ENCODE results near the gene HDAC7. TPM values are rescaled to one million over a fixed set of nuclear protein-coding genes. Genes with fewer than 3 reads are reported as not detected.
"Not testable (repeated sequence)": the region's sequence is repeated elsewhere in the genome, so short reads cannot be mapped to it uniquely, and the experiment has no call there.

The HDAC7 gene
- total RNA-seq, 2 experiments from 2014 or later = 373 to 382 TPM

- no peaks in the 10 kb centered on the region for H3K27me3 Mint-ChIP-seq
- peaks cover 3% of the 10 kb centered on the region for H3K9me3 Mint-ChIP-seq
- CTCF ChIA-PET = interaction anchor here (1.1 to 7.3 kb wide), 10 partner anchors 9 to 76 kb away, joined by 3 to 240 read pairs (median 6); no protein-coding TSS in a partner anchor
- peak overlapping the region; percentile 98 for H3K27ac Mint-ChIP-seq
- POLR2A ChIA-PET = interaction anchor here (1.0 to 37.9 kb wide), 9 partner anchors 10 to 74 kb away, joined by 3 to 904 read pairs (median 4); no protein-coding TSS in a partner anchor
- H3K36me3 Mint-ChIP-seq (ENCODE audit: low read depth) = peaks cover 64% of the 10 kb centered on the region
- peak overlapping the region; percentile 86 for H3K4me3 Mint-ChIP-seq
- intact Hi-C loops (cut with micrococcal nuclease) = loop anchor here (10.0 kb wide), 1 partner anchor 603 kb away; no protein-coding TSS in a partner anchor
- ATAC-seq (no peak), DNase-seq (no peak)
- H3K4me1 Mint-ChIP-seq (ENCODE audit: low read depth) = peaks cover 45% of the 10 kb centered on the region
- TF ChIP-seq, protein P1, sequence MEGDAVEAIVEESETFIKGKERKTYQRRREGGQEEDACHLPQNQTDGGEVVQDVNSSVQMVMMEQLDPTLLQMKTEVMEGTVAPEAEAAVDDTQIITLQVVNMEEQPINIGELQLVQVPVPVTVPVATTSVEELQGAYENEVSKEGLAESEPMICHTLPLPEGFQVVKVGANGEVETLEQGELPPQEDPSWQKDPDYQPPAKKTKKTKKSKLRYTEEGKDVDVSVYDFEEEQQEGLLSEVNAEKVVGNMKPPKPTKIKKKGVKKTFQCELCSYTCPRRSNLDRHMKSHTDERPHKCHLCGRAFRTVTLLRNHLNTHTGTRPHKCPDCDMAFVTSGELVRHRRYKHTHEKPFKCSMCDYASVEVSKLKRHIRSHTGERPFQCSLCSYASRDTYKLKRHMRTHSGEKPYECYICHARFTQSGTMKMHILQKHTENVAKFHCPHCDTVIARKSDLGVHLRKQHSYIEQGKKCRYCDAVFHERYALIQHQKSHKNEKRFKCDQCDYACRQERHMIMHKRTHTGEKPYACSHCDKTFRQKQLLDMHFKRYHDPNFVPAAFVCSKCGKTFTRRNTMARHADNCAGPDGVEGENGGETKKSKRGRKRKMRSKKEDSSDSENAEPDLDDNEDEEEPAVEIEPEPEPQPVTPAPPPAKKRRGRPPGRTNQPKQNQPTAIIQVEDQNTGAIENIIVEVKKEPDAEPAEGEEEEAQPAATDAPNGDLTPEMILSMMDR (IDR thresholded peaks at IDR 0.05) = no peak
These were observed 1.7 kb downstream of the HDAC7 start for GRCh38 chr12:47818007-47818376.

DNA sequence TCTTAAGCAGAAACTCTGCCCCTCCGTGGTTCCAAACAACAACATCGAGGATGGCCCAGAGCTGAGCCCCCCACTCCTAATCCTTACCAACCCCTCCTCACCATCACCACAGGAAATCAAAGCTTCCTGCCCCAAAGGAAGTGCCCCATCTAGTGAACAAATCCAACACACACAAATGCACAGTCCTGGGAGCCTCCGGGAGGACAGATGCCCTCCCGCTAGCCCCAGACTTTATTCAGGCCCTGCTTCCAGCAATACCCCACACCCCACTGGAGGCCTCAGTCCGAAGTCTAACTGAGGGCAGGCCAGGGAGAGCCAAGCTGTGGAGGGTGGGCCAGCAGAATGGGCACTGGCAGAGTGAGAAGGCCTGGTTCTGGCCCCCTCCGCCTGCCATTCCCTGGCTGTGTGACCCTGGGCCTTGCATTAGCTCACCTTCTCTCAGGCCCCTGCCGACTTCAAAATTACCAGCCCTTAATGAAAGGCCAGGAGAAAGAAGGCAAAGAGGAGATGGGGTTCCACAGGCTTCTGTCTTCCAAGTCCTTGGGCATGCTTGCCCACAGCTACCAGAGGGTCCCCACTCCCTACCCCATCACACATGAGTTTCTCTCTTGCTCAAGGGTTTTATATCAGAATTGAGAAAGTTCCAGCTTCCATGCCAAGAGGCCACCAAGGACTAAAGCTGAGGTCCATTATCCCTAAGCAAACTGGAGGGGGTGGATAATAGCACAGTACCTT is 2.3 kb downstream of the HDAC7 start:
- peaks cover 3% of the 10 kb centered on the region for H3K9me3 Mint-ChIP-seq
- H3K27me3 Mint-ChIP-seq = no peaks in the 10 kb centered on the region
- peaks cover 44% of the 10 kb centered on the region for H3K4me1 Mint-ChIP-seq (ENCODE audit: low read depth)
- H3K36me3 Mint-ChIP-seq (ENCODE audit: low read depth) = peaks cover 69% of the 10 kb centered on the region
- ATAC-seq (no peak), DNase-seq (peak; percentile 32)
- TF ChIP-seq, protein P1 (IDR thresholded peaks at IDR 0.05) = peak; percentile 36
- peak overlapping the region; percentile 86 for H3K4me3 Mint-ChIP-seq
- intact Hi-C loops (cut with micrococcal nuclease) = loop anchor here (10.0 kb wide), 1 partner anchor 603 kb away; no protein-coding TSS in a partner anchor
- POLR2A ChIA-PET = interaction anchor here (1.0 to 37.9 kb wide), 11 partner anchors 10 to 73 kb away, joined by 3 to 904 read pairs (median 3); partner anchors contain the start of gene SLC48A1
- CTCF ChIA-PET = interaction anchor here (1.1 to 7.3 kb wide), 10 partner anchors 9 to 76 kb away, joined by 3 to 240 read pairs (median 6); no protein-coding TSS in a partner anchor
- H3K27ac Mint-ChIP-seq = peak overlapping the region; percentile 98

- POLR2A ChIA-PET = interaction anchor here (1.0 to 37.9 kb wide), 9 partner anchors 9 to 50 kb away, joined by 3 to 904 read pairs (median 3); partner anchors contain the start of gene SLC48A1
- Mint-ChIP-seq H3K9me3 (peaks cover 3% of the 10 kb centered on the region), H3K27ac (peak overlapping the region; percentile 98), H3K36me3 (ENCODE audit: low read depth) (peaks cover 76% of the 10 kb centered on the region), H3K4me3 (peak overlapping the region; percentile 86), H3K27me3 (no peaks in the 10 kb centered on the region), H3K4me1 (ENCODE audit: low read depth) (peaks cover 44% of the 10 kb centered on the region)
- no peak for ATAC-seq
- DNase-seq = no peak
- CTCF ChIA-PET = interaction anchor here (1.1 to 7.3 kb wide), 8 partner anchors 8 to 73 kb away, joined by 3 to 240 read pairs (median 10); no protein-coding TSS in a partner anchor
- intact Hi-C loops (cut with micrococcal nuclease) = loop anchor here (10.0 kb wide), 1 partner anchor 602 kb away; no protein-coding TSS in a partner anchor
- TF ChIP-seq, protein P1 (IDR thresholded peaks at IDR 0.05) = no peak
These were observed 3.1 kb downstream of the HDAC7 start for GRCh38 chr12:47816403-47817271.

- H3K27me3 Mint-ChIP-seq, DNase-seq, H3K9me3 Mint-ChIP-seq, ATAC-seq: not testable (repeated sequence)
- intact Hi-C loops (cut with micrococcal nuclease) = loop anchor here (10.0 kb wide), 1 partner anchor 601 kb away; no protein-coding TSS in a partner anchor
- Mint-ChIP-seq H3K4me3 (peak overlapping the region; percentile 86), H3K4me1 (ENCODE audit: low read depth) (peaks cover 44% of the 10 kb centered on the region), H3K27ac (peak overlapping the region; percentile 98), H3K36me3 (ENCODE audit: low read depth) (peaks cover 86% of the 10 kb centered on the region)
- CTCF ChIA-PET = interaction anchor here (4.5 to 19.8 kb wide), 2 partner anchors 7 to 18 kb away, joined by 47 to 624 read pairs; no protein-coding TSS in a partner anchor
- POLR2A ChIA-PET = interaction anchor here (7.9 to 37.9 kb wide), 2 partner anchors 8 to 19 kb away, joined by 81 to 904 read pairs; no protein-coding TSS in a partner anchor
These were observed 4.3 kb downstream of the HDAC7 start for GRCh38 chr12:47815447-47815846.

Measured in activated CD8-positive, alpha-beta T cell treated with anti-CD3 and anti-CD28 coated beads for 36 hours (primary cell).